ENCODE measurements around the gene YJEFN3. TPM values are rescaled to one million over a fixed set of nuclear protein-coding genes. Genes with fewer than 3 reads are reported as not detected.

Gene YJEFN3
- total RNA-seq, 4 donors from 2014 or later, result 0.18 to 0.31 TPM; not detected in 2

- TF ChIP-seq POLR2A (IDR thresholded peaks at IDR 0.05) (no peak), CTCF (IDR thresholded peaks at IDR 0.05 in 4 of 5, conservative IDR thresholded peaks at IDR 0.05 in 1 of 5) (no peak)
- Histone ChIP-seq H3K9me3 (no peaks in the 10 kb centered on the region), H3K27ac (no peak overlapping the region), H3K27me3 (no peaks in the 10 kb centered on the region), H3K36me3 (peaks cover 0 to 21% of the 10 kb centered on the region in 2 donors), H3K4me1 (peaks cover 9 to 13% of the 10 kb centered on the region in 2 donors), H3K4me3 (no peak overlapping the region)
- in situ Hi-C loops (cut with MboI; ENCODE audit: low sequenced_read_pairs in 4 of 4), result loop anchor here in 3 of 4 donors (10.0 to 25.0 kb wide), 3 partner anchors 118 to 436 kb away; partner anchors contain the start of gene GMIP (in 1 of the 3)
- no peak for DNase-seq
- intact Hi-C loops (cut with DNase I; ENCODE audit: low total_unique reads), result no loop called here
- no peak for ATAC-seq
Observed at GRCh38 chr19:19526581-19527370, 1.9 kb upstream of the YJEFN3 start.

GRCh38 chr19:19527371-19527656 is 1.4 kb upstream of the YJEFN3 start:
- Histone ChIP-seq H3K36me3 (peaks cover 0 to 21% of the 10 kb centered on the region in 2 donors), H3K4me3 (no peak overlapping the region), H3K4me1 (peaks cover 12 to 13% of the 10 kb centered on the region in 2 donors), H3K27ac (no peak overlapping the region), H3K9me3 (no peaks in the 10 kb centered on the region), H3K27me3 (no peaks in the 10 kb centered on the region)
- TF ChIP-seq CTCF (IDR thresholded peaks at IDR 0.05 in 4 of 5, conservative IDR thresholded peaks at IDR 0.05 in 1 of 5) (no peak), POLR2A (IDR thresholded peaks at IDR 0.05) (no peak)
- no peak for DNase-seq
- in situ Hi-C loops (cut with MboI; ENCODE audit: low sequenced_read_pairs in 4 of 4), result loop anchor here in 3 of 4 donors (10.0 to 25.0 kb wide), 3 partner anchors 117 to 435 kb away; partner anchors contain the start of gene GMIP (in 1 of the 3)
- intact Hi-C loops (cut with DNase I; ENCODE audit: low total_unique reads), result no loop called here
- no peak for ATAC-seq

- Histone ChIP-seq H3K36me3 (peaks cover 0 to 21% of the 10 kb centered on the region in 2 donors), H3K27ac (no peak overlapping the region), H3K27me3 (no peaks in the 10 kb centered on the region), H3K4me3 (no peak overlapping the region), H3K4me1 (peaks cover 8 to 11% of the 10 kb centered on the region in 2 donors), H3K9me3 (no peaks in the 10 kb centered on the region)
- intact Hi-C loops (cut with DNase I; ENCODE audit: low total_unique reads), result no loop called here
- TF ChIP-seq CTCF (IDR thresholded peaks at IDR 0.05 in 4 of 5, conservative IDR thresholded peaks at IDR 0.05 in 1 of 5) (no peak), POLR2A (IDR thresholded peaks at IDR 0.05) (no peak)
- DNase-seq, result no peak
- no peak for ATAC-seq
- in situ Hi-C loops (cut with MboI; ENCODE audit: low sequenced_read_pairs in 4 of 4), result loop anchor here in 3 of 4 donors (10.0 to 25.0 kb wide), 3 partner anchors 117 to 434 kb away; partner anchors contain the start of gene GMIP (in 1 of the 3)
Observed at GRCh38 chr19:19527674-19528625, 761 bp upstream of the YJEFN3 start.

- Histone ChIP-seq H3K4me1 (peaks cover 5 to 7% of the 10 kb centered on the region in 2 donors), H3K36me3 (peaks cover 0 to 17% of the 10 kb centered on the region in 2 donors), H3K9me3 (no peaks in the 10 kb centered on the region), H3K4me3 (no peak overlapping the region), H3K27me3 (no peaks in the 10 kb centered on the region), H3K27ac (no peak overlapping the region)
- ATAC-seq, result no peak
- intact Hi-C loops (cut with DNase I; ENCODE audit: low total_unique reads), result no loop called here
- DNase-seq, result no peak
- in situ Hi-C loops (cut with MboI; ENCODE audit: low sequenced_read_pairs in 4 of 4), result loop anchor here (5.0 to 25.0 kb wide), 5 partner anchors 112 to 432 kb away; partner anchors contain the start of gene GMIP (in 3 of the 4)
- TF ChIP-seq POLR2A (IDR thresholded peaks at IDR 0.05) (no peak), CTCF (IDR thresholded peaks at IDR 0.05 in 4 of 5, conservative IDR thresholded peaks at IDR 0.05 in 1 of 5) (no peak)
Observed at GRCh38 chr19:19529783-19530422, 1.2 kb downstream of the YJEFN3 start.
